Activated naive CD4-positive, alpha-beta T cell treated with anti-CD3 and anti-CD28 coated beads, Interleukin-2, amount 10 ng/mL, durations not matched to agents 7 days and 5 days (primary cell): ENCODE results near the gene ANO9.

Source experiments
- CTCF ChIA-PET: fragments of 350-600 bp; sonication (Branson Sonifier 250); formaldehyde crosslinking; loops from one replicate; lab custom pipeline; 2021; ENCODE audit warnings: antibody characterized with exemption; lab: Charles Lee
- DNase-seq: peaks from one replicate; pipeline ENCODE4 v3.0.0-alpha.2; 2020
- H3K27ac Mint-ChIP-seq: one replicate; pipeline ENCODE4 v1.8.0; 2021; ENCODE audit warnings: mild to moderate bottlenecking, moderate library complexity, mixed read lengths
- H3K27me3 Mint-ChIP-seq: one replicate; pipeline ENCODE4 v1.8.0; 2021; ENCODE audit warnings: mild to moderate bottlenecking, mixed read lengths
- H3K36me3 Mint-ChIP-seq: one replicate; pipeline ENCODE4 v1.8.0; 2021; ENCODE audit warnings: mixed read lengths
- H3K4me1 Mint-ChIP-seq: one replicate; pipeline ENCODE4 v1.8.0; 2021; ENCODE audit warnings: mixed read lengths
- H3K4me3 Mint-ChIP-seq: one replicate; pipeline ENCODE4 v1.8.0; 2021; ENCODE audit warnings: mild to moderate bottlenecking, moderate library complexity, mixed read lengths
- H3K9me3 Mint-ChIP-seq: one replicate; pipeline ENCODE4 v1.8.0; 2021; ENCODE audit warnings: mixed read lengths

The ANO9 gene, protein sequence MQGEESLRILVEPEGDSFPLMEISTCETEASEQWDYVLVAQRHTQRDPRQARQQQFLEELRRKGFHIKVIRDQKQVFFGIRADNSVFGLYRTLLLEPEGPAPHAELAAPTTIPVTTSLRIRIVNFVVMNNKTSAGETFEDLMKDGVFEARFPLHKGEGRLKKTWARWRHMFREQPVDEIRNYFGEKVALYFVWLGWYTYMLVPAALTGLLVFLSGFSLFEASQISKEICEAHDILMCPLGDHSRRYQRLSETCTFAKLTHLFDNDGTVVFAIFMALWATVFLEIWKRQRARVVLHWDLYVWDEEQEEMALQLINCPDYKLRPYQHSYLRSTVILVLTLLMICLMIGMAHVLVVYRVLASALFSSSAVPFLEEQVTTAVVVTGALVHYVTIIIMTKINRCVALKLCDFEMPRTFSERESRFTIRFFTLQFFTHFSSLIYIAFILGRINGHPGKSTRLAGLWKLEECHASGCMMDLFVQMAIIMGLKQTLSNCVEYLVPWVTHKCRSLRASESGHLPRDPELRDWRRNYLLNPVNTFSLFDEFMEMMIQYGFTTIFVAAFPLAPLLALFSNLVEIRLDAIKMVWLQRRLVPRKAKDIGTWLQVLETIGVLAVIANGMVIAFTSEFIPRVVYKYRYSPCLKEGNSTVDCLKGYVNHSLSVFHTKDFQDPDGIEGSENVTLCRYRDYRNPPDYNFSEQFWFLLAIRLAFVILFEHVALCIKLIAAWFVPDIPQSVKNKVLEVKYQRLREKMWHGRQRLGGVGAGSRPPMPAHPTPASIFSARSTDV

DNA sequence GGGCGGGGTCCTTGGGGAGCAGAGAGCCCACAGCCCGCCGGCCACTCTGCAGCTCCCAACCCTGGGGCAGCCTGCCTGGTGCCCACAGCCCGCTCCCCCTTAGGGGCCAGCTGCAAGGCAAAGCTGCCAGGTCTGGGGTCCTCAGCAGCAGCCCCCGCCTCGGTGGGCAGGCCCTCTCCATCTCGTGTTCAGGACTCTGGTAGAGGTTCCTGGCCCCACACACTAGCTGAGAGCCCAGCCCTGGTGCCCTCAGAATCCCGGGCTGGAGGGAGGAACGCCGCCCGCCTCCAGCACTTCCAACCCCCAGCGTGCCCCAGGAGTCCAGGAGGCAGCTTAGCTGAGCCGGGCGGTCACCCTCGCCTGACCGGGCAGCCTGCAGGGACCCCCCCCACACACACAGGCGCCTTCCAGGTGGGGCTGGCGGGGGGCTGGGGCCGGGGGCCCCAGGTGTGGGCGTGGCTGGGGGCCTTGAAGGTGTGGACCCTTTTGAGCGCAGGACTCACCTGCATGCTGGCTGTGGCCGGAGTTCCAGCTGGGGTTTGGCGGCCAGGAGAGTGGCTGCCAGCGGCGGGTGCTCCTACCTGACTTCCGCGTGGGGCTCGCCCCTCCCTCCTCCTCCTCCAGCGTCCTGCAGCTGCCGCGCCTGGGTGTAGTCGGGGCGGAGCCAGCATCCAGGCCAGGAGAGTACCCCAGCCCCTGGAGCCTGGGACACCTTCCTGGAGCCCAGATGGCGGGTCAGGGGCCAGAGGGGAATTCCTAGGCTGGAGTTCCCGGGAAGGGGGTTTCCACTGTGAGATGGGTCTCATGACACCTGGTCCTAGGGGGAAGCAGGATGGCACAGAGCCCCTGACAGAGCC is at the start of gene ANO9:
Gene ANO9 (minus strand): TSS at position 594 of the 857 bp plus-strand sequence. CDS start 85 bp downstream, at position 509.
- CTCF ChIA-PET, result interaction anchor here (1.0 kb wide), 1 partner anchor 25 kb away, joined by 5 read pairs; no protein-coding TSS in a partner anchor
- H3K27ac Mint-ChIP-seq, result peak within 1 kb of the TSS; percentile 64
- H3K4me1 Mint-ChIP-seq, result peaks cover 41% of the 10 kb centered on the region
- no peaks in the 10 kb centered on the region for H3K9me3 Mint-ChIP-seq
- H3K4me3 Mint-ChIP-seq, result peak within 1 kb of the TSS; percentile 74
- peak; percentile 85 for DNase-seq
- H3K27me3 Mint-ChIP-seq, result peaks cover 33% of the 10 kb centered on the region
- peaks cover 3% of the 10 kb centered on the region for H3K36me3 Mint-ChIP-seq

DNA sequence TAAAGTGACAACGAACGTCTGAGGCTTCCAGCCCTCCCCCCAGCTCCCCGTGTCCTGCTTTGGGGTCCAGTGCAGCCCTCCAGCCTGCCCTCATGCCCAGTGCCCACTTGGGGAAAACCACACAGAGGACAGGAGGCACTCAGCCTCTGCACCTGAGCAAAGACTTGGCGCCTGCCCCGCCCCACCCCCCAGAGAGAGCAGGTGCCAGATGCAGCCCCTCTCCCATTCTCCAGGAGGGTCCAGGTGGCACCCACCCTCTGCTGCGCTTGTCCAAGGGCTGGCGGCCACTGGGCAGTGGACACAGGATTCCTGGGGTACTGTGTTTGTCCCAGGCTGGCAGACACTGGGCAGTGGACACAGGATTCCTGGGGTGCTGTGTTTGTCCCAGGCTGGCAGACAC is 49.5 kb upstream of the ANO9 start:
- peaks cover 8% of the 10 kb centered on the region for H3K36me3 Mint-ChIP-seq
- CTCF ChIA-PET, result no interaction called here
- H3K4me3 Mint-ChIP-seq, result no peak overlapping the region

DNA sequence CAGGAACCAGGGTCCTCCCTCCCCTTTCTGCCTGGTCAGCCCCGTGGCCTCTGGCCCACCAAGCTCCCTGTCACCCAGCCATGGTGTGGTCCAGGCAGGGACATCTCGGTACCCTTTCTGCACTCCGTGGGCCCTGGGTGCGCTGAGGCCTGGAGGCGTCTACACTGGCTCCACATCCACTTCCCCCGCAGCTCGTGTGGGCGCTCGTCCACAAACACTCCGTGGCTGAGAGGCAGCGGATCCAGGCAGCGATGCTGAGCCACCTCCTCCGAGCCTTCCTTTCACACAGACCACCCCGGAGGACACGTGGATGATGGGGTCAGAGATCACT is 49.1 kb upstream of the ANO9 start:
- CTCF ChIA-PET, result no interaction called here
- no peaks in the 10 kb centered on the region for H3K9me3 Mint-ChIP-seq
- no peak for DNase-seq

More for the DNA sequence above, 49.5 kb upstream of the ANO9 start:
- DNase-seq, result no peak
- H3K9me3 Mint-ChIP-seq, result no peaks in the 10 kb centered on the region
- no peaks in the 10 kb centered on the region for H3K27me3 Mint-ChIP-seq
- H3K4me1 Mint-ChIP-seq, result no peaks in the 10 kb centered on the region
- H3K27ac Mint-ChIP-seq, result no peak overlapping the region

DNA sequence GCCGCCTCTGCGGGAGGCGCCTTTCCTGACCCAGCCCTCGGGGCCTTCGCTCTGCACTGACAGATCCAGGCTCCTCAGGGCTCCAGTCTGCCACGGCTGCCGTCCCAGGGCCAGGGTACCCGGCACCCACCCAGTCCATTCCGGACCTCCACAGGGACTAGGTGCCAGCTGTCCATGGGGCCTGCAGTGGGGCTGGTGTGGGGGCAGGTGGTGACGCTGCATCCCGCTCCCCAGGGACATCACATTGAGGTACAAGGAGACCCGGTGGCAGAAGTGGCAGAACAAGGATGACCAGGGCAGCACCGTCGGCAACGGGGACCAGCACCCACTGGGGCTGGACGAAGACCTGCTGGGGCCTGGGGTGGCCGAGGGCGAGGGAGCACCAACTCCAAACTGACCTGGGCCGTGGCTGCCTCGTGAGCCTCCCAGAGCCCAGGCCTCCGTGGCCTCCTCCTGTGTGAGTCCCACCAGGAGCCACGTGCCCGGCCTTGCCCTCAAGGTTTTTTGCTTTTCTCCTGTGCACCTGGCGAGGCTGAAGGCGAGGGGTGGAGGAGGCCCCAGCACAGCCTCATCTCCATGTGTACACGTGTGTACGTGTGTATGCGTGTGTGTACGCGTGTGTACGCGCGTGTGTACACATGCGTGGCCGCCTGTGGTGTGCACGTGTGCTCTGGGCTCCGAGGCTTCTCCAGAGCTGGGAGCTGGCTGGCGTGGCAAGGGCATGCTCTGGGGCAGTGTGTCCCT is 48.5 kb upstream of the ANO9 start:
- H3K9me3 Mint-ChIP-seq, result no peaks in the 10 kb centered on the region
- H3K27me3 Mint-ChIP-seq, result no peaks in the 10 kb centered on the region
- H3K4me3 Mint-ChIP-seq, result no peak overlapping the region
- peaks cover 3% of the 10 kb centered on the region for H3K36me3 Mint-ChIP-seq
- H3K4me1 Mint-ChIP-seq, result no peaks in the 10 kb centered on the region
- CTCF ChIA-PET, result no interaction called here
- DNase-seq, result no peak
- no peak overlapping the region for H3K27ac Mint-ChIP-seq

More for the DNA sequence above, 49.1 kb upstream of the ANO9 start:
- peaks cover 6% of the 10 kb centered on the region for H3K36me3 Mint-ChIP-seq
- H3K27me3 Mint-ChIP-seq, result no peaks in the 10 kb centered on the region
- H3K27ac Mint-ChIP-seq, result no peak overlapping the region
- no peaks in the 10 kb centered on the region for H3K4me1 Mint-ChIP-seq
- no peak overlapping the region for H3K4me3 Mint-ChIP-seq

DNA sequence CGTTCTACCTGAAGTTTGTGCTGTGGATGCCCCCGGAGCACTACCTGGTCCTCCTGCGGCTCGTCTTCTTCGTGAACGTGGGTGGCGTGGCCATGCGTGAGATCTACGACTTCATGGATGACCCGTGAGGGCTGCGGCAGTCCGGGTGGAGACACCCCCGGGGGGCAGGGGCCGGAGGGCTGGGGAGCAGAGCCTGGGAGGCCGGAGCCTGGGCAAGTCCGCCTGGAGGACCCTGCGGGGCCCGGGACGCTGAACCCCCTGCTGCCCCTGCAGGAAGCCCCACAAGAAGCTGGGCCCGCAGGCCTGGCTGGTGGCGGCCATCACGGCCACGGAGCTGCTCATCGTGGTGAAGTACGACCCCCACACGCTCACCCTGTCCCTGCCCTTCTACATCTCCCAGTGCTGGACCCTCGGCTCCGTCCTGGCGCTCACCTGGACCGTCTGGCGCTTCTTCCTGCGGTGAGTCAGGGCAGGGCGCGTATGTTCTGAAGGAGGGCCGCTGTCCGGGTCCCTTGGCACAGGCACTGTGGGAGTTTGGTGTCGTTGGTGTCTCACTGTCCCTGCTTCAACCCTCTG is 47.9 kb upstream of the ANO9 start:
- Mint-ChIP-seq H3K9me3 (no peaks in the 10 kb centered on the region), H3K27ac (no peak overlapping the region), H3K27me3 (no peaks in the 10 kb centered on the region), H3K4me3 (no peak overlapping the region), H3K36me3 (no peaks in the 10 kb centered on the region), H3K4me1 (no peaks in the 10 kb centered on the region)
- CTCF ChIA-PET, result no interaction called here
- DNase-seq, result no peak

DNA sequence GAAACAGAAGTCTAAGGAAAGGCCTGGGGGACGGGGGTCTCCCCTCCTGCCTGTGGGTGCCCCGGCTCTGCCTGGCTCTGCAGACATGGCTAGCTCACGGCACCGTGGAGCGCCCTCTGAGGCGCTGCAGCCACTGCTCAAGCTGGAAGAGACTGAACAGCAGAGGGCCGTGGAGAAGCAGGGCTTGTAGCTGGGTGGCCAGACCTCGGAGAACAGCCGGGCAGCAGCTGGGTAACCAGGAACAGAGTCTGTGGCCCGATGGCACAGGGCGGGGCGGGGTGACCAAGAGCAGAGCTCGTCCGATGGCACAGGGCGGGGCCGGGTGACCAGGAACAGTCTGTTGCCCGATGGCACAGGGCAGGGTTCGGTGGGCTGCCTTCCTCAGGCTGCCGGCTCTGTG is 47.2 kb upstream of the ANO9 start:
- CTCF ChIA-PET, result no interaction called here
- no peaks in the 10 kb centered on the region for H3K4me1 Mint-ChIP-seq
- H3K36me3 Mint-ChIP-seq, result no peaks in the 10 kb centered on the region
- no peaks in the 10 kb centered on the region for H3K27me3 Mint-ChIP-seq
- no peak overlapping the region for H3K4me3 Mint-ChIP-seq
- no peak for DNase-seq
- no peaks in the 10 kb centered on the region for H3K9me3 Mint-ChIP-seq
- no peak overlapping the region for H3K27ac Mint-ChIP-seq

DNA sequence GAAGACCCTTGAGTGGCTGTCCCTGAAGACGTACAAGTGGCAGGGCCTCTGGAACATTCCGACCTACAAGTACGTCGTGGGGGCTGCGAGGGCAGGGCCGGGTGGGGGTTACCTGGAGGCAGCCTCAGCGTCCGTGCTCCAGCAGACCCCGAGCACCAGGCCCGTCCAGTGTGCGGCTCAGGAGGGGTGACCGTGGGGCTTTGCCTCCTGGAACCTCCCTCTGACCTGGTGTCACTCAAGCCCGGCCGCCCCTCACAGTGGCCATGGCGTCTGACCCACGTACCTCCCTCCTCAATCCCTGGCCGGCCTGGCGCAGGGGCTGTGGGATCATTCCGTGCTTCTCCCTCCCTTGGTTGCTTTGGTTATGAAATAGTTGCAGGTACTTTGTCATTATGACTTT is 46.8 kb upstream of the ANO9 start:
- CTCF ChIA-PET, result no interaction called here
- H3K4me3 Mint-ChIP-seq, result no peak overlapping the region
- no peaks in the 10 kb centered on the region for H3K27me3 Mint-ChIP-seq
- H3K9me3 Mint-ChIP-seq, result no peaks in the 10 kb centered on the region
- no peaks in the 10 kb centered on the region for H3K36me3 Mint-ChIP-seq
- no peaks in the 10 kb centered on the region for H3K4me1 Mint-ChIP-seq
- no peak for DNase-seq
- H3K27ac Mint-ChIP-seq, result no peak overlapping the region

DNA sequence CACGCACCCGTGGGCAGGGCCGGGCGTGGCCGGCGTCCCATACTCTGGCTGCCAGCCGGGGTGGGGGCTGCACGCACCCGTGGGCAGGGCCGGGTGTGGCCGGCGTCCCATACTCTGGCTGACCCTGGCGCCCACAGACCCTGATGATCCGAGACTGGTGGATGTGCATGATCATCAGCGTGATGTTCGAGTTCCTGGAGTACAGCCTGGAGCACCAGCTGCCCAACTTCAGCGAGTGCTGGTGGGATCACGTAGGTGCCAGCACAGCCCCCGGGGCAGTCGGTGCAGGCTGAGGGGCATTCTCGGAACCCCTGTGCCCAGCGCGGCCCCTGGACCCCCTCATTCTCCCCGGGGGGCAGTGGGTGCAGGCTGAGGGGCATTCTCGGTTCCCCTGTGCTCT is 46.3 kb upstream of the ANO9 start:
- H3K36me3 Mint-ChIP-seq, result no peaks in the 10 kb centered on the region
- CTCF ChIA-PET, result no interaction called here
- H3K4me3 Mint-ChIP-seq, result no peak overlapping the region
- H3K4me1 Mint-ChIP-seq, result no peaks in the 10 kb centered on the region
- H3K27me3 Mint-ChIP-seq, result no peaks in the 10 kb centered on the region
- no peaks in the 10 kb centered on the region for H3K9me3 Mint-ChIP-seq
- H3K27ac Mint-ChIP-seq, result no peak overlapping the region
- no peak for DNase-seq

DNA sequence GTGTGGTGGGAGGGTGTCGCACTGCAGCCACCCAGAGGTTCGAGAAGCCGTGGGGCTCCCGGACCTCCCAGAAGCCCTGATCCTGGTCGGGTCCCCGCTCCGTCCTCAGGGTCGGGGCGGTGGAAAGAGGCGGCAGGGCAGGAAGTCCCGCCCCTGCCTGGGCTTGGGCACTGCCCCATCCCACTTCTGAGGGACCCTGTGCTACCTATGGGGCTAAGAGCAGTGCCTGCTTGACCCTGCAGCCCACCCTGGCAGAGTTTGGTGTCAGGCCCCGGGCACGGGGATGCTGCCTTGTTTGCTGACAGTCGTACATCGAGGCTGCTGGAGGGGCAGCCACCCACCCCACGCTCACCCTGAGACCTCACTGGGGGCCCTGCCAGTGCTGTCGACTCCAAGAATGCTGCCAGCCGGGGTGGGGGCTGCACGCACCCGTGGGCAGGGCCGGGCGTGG is 45.8 kb upstream of the ANO9 start:
- DNase-seq, result no peak
- no peaks in the 10 kb centered on the region for H3K4me1 Mint-ChIP-seq

DNA sequence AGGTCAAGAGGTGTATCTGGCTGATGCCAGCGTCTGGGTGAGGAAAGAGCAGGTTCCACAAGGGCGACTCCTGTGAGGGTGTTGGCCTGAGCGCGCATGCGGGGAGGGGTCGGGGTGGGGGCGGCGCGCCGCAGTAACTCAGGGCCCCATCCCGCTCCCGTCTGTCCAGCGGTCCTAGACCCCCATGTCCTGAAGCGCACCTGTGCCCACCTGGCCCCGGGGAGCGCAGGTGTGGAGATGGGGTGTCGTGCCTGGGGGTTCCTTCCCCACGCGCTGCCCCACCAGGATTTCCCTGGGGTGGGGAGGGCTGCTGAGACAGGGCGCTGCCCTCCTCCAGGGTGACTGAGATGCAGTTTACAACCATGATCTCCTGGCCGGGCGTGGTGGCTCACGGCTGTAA is 44.4 kb upstream of the ANO9 start:
- no peak for DNase-seq
- Mint-ChIP-seq H3K36me3 (no peaks in the 10 kb centered on the region), H3K27ac (no peak overlapping the region), H3K9me3 (no peaks in the 10 kb centered on the region), H3K27me3 (no peaks in the 10 kb centered on the region), H3K4me3 (no peak overlapping the region), H3K4me1 (no peaks in the 10 kb centered on the region)
- CTCF ChIA-PET, result no interaction called here

More for the DNA sequence above, 45.8 kb upstream of the ANO9 start:
- Mint-ChIP-seq H3K36me3 (no peaks in the 10 kb centered on the region), H3K27ac (no peak overlapping the region), H3K27me3 (no peaks in the 10 kb centered on the region), H3K4me3 (no peak overlapping the region), H3K9me3 (no peaks in the 10 kb centered on the region)
- CTCF ChIA-PET, result no interaction called here

DNA sequence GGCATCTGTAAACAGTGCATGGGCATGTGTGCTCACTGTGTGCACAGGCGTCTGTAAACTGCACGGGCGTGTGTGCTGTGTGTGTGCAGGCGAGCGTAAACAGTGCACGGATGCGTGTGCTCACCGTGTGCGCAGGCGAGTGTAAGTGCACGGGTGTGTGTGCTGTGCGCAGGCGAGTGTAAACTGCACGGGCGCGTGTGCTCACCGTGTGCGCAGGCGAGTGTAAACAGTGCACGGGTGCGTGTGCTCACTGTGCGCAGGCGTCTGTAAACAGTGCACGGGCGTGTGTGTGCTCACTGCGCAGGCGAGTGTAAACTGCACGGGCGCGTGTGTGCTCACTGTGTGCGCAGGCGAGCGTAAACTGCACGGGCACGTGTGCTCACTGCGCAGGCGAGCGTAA is 42.8 kb upstream of the ANO9 start:
- no peak overlapping the region for H3K27ac Mint-ChIP-seq
- CTCF ChIA-PET, result no interaction called here
- H3K27me3 Mint-ChIP-seq, result no peaks in the 10 kb centered on the region
- no peaks in the 10 kb centered on the region for H3K4me1 Mint-ChIP-seq
- H3K4me3 Mint-ChIP-seq, result no peak overlapping the region
- DNase-seq, result no peak
- no peaks in the 10 kb centered on the region for H3K9me3 Mint-ChIP-seq
- H3K36me3 Mint-ChIP-seq, result no peaks in the 10 kb centered on the region

DNA sequence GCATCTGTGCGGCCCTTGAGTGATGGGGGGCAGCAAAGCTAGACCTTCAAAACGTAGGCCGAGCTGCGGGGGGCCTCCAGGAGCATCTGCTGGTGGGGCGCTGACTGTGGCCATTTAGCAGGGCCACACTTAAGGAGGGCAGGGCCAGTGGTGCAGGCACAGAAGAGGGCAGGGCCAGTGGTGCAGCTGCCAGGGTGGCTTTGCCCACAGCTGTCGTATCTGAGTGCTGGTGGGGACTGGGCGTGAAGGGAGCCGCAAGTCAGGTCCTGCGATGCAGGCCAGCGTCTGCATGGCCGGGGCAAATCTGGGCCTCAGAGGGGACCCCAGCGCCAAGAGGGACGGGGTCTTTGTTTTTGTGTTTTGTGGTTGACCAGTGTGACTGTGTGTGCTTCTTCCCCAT is 37.5 kb upstream of the ANO9 start:
- DNase-seq, result no peak
- H3K27ac Mint-ChIP-seq, result no peak overlapping the region
- H3K36me3 Mint-ChIP-seq, result no peaks in the 10 kb centered on the region
- H3K4me1 Mint-ChIP-seq, result no peaks in the 10 kb centered on the region
- no peaks in the 10 kb centered on the region for H3K27me3 Mint-ChIP-seq
- no peaks in the 10 kb centered on the region for H3K9me3 Mint-ChIP-seq
- CTCF ChIA-PET, result no interaction called here
- H3K4me3 Mint-ChIP-seq, result no peak overlapping the region

DNA sequence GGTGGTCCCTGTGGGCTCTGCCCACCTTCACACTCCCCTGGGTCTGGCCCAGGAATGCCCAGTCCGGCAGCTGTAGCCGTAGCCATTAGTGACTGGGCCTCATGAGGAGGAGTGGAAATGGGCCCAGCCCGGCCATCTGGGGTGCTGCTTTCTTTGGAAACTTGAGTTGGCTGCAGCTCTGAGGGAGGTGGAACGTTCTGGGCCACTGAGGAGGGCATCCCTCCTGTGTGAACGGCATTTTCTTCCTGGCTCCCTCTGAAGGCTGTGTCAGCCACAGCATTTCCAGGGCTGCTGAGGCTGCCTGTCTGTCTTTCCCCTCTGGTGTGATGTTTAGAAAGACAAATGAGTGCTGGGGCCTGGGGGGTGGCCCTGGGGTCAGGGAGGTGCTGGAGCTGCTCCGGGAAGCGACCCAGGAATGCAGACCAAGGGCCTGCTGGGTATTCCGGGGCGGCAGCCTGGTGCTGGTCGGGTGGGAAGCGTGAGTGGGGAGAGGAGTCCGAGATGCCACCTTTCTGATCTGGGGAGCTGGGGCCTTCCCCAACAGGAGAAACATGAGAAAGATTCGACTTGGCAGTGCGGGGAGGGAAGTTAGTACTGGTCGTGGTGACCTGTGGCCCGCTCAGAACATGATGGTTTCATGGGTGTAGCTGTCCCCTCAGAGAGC is 35.4 kb upstream of the ANO9 start:
- Mint-ChIP-seq H3K9me3 (no peaks in the 10 kb centered on the region), H3K27ac (no peak overlapping the region), H3K27me3 (no peaks in the 10 kb centered on the region), H3K36me3 (no peaks in the 10 kb centered on the region), H3K4me1 (no peaks in the 10 kb centered on the region), H3K4me3 (no peak overlapping the region)
- no peak for DNase-seq
- CTCF ChIA-PET, result no interaction called here
